IMR-90 (cell line): ENCODE data around the gene CDC34.

Experiments
- BHLHE40 ChIP-seq: fragments of 150-350 bp; IDR thresholded peaks from 2 replicates; pipeline ENCODE4 v1.6.1; 2016; ENCODE audit warnings: mild to moderate bottlenecking, low read depth, low read length
- CEBPB ChIP-seq: IDR thresholded peaks from 2 replicates; pipeline ENCODE4 v1.6.1; 2012; ENCODE audit warnings: low read depth, low read length, improper control_type of control experiment
- CHD1 ChIP-seq: IDR thresholded peaks from 2 replicates; pipeline ENCODE4 v1.6.1; 2012; ENCODE audit warnings: low read depth, low read length, improper control_type of control experiment
- MAFK ChIP-seq: IDR thresholded peaks from 2 replicates; pipeline ENCODE4 v1.6.1; 2012; ENCODE audit warnings: low read depth, low read length, improper control_type of control experiment
- MAZ ChIP-seq: IDR thresholded peaks from 2 replicates; pipeline ENCODE4 v1.6.1; 2012; ENCODE audit warnings: low read depth, mild to moderate bottlenecking, low read length, improper control_type of control experiment, moderate library complexity, borderline replicate concordance
- MXI1 ChIP-seq: IDR thresholded peaks from 2 replicates; pipeline ENCODE4 v1.6.1; 2012; ENCODE audit warnings: low read depth, mild to moderate bottlenecking, low read length, moderate library complexity, borderline replicate concordance
- POLR2A ChIP-seq: IDR thresholded peaks from 2 replicates; pipeline ENCODE4 v1.6.1; 2012; ENCODE audit warnings: mild to moderate bottlenecking, low read depth, low read length
- RAD21 ChIP-seq: IDR thresholded peaks from 2 replicates; pipeline ENCODE4 v1.6.1; 2012; ENCODE audit warnings: low read length, improper control_type of control experiment
- RFX5 ChIP-seq: IDR thresholded peaks from 2 replicates; pipeline ENCODE4 v1.8.0; 2012; ENCODE audit warnings: low read depth, mild to moderate bottlenecking, low read length, moderate library complexity
- SMC3 ChIP-seq: fragments of 150-350 bp; IDR thresholded peaks from 2 replicates; pipeline ENCODE4 v1.6.1; 2016; ENCODE audit warnings: low read depth, mild to moderate bottlenecking, antibody characterized with exemption, low read length, moderate library complexity
- TF ChIP-seq, protein P1 (sequence below): conservative IDR thresholded peaks from 2 replicates; pipeline ENCODE4 v1.5.1; 2012; ENCODE audit warnings: mild to moderate bottlenecking, low read depth, low read length, improper control_type of control experiment
- TF ChIP-seq, protein P2 (sequence below): fragments of 150-350 bp; IDR thresholded peaks from 2 replicates; pipeline ENCODE4 v1.6.1; 2017; ENCODE audit warnings: mild to moderate bottlenecking, antibody characterized with exemption, low read length, low read depth
- TF ChIP-seq, protein P3 (sequence below): fragments of 150-350 bp; IDR thresholded peaks from 2 replicates; pipeline ENCODE4 v1.6.1; 2016; ENCODE audit warnings: low read depth, mild to moderate bottlenecking, low read length, moderate library complexity, borderline replicate concordance

DNA sequence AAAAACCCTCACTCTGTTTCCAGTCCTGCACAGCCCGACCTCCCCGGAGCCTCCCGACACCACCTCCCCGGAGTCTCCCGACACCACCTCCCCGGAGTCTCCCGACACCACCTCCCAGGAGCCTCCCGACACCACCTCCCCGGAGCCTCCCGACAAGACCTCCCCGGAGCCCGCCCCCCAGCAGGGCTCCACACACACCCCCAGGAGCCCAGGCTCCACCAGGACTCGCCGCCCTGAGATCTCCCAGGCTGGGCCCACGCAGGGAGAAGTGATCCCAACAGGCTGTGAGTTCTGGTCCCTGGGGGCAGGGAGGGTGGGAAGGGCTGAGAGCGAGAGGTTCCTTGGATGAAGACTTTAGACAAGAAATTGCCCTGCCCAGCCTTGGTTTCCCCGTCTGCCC lies 29.9 kb upstream of the CDC34 start:
- TF ChIP-seq, protein P1, sequence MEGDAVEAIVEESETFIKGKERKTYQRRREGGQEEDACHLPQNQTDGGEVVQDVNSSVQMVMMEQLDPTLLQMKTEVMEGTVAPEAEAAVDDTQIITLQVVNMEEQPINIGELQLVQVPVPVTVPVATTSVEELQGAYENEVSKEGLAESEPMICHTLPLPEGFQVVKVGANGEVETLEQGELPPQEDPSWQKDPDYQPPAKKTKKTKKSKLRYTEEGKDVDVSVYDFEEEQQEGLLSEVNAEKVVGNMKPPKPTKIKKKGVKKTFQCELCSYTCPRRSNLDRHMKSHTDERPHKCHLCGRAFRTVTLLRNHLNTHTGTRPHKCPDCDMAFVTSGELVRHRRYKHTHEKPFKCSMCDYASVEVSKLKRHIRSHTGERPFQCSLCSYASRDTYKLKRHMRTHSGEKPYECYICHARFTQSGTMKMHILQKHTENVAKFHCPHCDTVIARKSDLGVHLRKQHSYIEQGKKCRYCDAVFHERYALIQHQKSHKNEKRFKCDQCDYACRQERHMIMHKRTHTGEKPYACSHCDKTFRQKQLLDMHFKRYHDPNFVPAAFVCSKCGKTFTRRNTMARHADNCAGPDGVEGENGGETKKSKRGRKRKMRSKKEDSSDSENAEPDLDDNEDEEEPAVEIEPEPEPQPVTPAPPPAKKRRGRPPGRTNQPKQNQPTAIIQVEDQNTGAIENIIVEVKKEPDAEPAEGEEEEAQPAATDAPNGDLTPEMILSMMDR: no peak
- TF ChIP-seq POLR2A (no peak), MAZ (no peak), CHD1 (no peak), RFX5 (no peak), CEBPB (no peak), MXI1 (no peak), RAD21 (no peak), SMC3 (no peak), MAFK (no peak), BHLHE40 (no peak)
- TF ChIP-seq, protein P2, sequence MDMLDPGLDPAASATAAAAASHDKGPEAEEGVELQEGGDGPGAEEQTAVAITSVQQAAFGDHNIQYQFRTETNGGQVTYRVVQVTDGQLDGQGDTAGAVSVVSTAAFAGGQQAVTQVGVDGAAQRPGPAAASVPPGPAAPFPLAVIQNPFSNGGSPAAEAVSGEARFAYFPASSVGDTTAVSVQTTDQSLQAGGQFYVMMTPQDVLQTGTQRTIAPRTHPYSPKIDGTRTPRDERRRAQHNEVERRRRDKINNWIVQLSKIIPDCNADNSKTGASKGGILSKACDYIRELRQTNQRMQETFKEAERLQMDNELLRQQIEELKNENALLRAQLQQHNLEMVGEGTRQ: no peak
- TF ChIP-seq, protein P3, sequence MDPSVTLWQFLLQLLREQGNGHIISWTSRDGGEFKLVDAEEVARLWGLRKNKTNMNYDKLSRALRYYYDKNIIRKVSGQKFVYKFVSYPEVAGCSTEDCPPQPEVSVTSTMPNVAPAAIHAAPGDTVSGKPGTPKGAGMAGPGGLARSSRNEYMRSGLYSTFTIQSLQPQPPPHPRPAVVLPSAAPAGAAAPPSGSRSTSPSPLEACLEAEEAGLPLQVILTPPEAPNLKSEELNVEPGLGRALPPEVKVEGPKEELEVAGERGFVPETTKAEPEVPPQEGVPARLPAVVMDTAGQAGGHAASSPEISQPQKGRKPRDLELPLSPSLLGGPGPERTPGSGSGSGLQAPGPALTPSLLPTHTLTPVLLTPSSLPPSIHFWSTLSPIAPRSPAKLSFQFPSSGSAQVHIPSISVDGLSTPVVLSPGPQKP: no peak
